Transverse colon (tissue), 4 donors: ENCODE results near the gene MOCS3.

Experiments
- CTCF ChIP-seq, 5 experiments: fragments of 200-600 bp in 3 of 5; fragments of 450-650 bp in 2 of 5; sonication (generic) in 3 of 5; IDR thresholded peaks; 1 replicate in 2 of 5; 2 replicates in 3 of 5; pipeline ENCODE4 v1.5.1; 2016 to 2017; ENCODE audit warnings: antibody characterized with exemption in 5 of 5, inconsistent platforms in 3 of 5, mild to moderate bottlenecking in 2 of 5, moderate library complexity in 1 of 5
- POLR2AphosphoS5 ChIP-seq, 3 donors: sonication (generic); formaldehyde crosslinking; IDR thresholded peaks; one replicate each; pipeline ENCODE4 v1.6.1; 2016; ENCODE audit warnings: antibody characterized with exemption in 3 of 3

- TF ChIP-seq CTCF (IDR thresholded peaks at IDR 0.05) (no peak), POLR2AphosphoS5 (IDR thresholded peaks at IDR 0.05) (no peak)
Observed at GRCh38 chr20:50968289-50968688, 9.7 kb downstream of the MOCS3 start.
